ENCODE results near the gene PRDM4. TPM values are rescaled to one million over a fixed set of nuclear protein-coding genes. Genes with fewer than 3 reads are reported as not detected.
A peak's percentile ranks its signal among the peaks of the same experiment; 100 is the strongest.

PRDM4 gene
- total and polyA plus RNA-seq, 2 donors from 2014 or later, result 18.4 to 37.2 TPM

GRCh38 chr12:107760207-107760808, 629 bp downstream of the PRDM4 start:
- no peak for FAIRE-seq
- Histone ChIP-seq H3K27ac (ENCODE audit: low read depth in 2 of 2, low read length in 2 of 2) (peak overlapping the region; percentile 69 to 84), H3K9me3 (ENCODE audit: control insufficient read depth in 2 of 3, insufficient read depth in 1 of 3, low read length in 3 of 3) (no peaks in the 10 kb centered on the region), H3K4me1 (ENCODE audit: control insufficient read depth in 2 of 3, insufficient read depth in 2 of 3, low read depth in 1 of 3, low read length in 3 of 3) (peaks cover 3 to 15% (median 14%) of the 10 kb centered on the region in 3 donors), H3K36me3 (ENCODE audit: control insufficient read depth in 2 of 3, insufficient read depth in 3 of 3, low read length in 3 of 3) (peaks cover 0 to 17% (median 6%) of the 10 kb centered on the region in 3 donors), H3K9ac (ENCODE audit: low read length in 3 of 3) (peak overlapping the region; percentile 72 to 92 (median 88)), H3K4me3 (ENCODE audit: low read length in 3 of 3) (peak overlapping the region; percentile 78 to 92 (median 88)), H3K27me3 (ENCODE audit: control insufficient read depth, insufficient read depth, low read length) (no peaks in the 10 kb centered on the region)
- intact Hi-C loops (cut with DNase I), result no loop called here
- TF ChIP-seq CTCF (IDR thresholded peaks at IDR 0.05; ENCODE audit: borderline replicate concordance, extremely low read depth, insufficient read depth), result no peak
- DNase-seq, result peak; percentile 45 to 78 (median 66)

- H3K4me3 ChIP-seq (ENCODE audit: low read length in 3 of 3), result peak overlapping the region; percentile 78 to 92 (median 88)
These were observed 1.5 kb downstream of the PRDM4 start for GRCh38 chr12:107759410-107759809.

GRCh38 chr12:107749083-107749482, 11.9 kb downstream of the PRDM4 start:
- DNase-seq (no peak), FAIRE-seq (no peak)
- no peaks in the 10 kb centered on the region for H3K27me3 ChIP-seq (ENCODE audit: control insufficient read depth, insufficient read depth, low read length)
- H3K36me3 ChIP-seq (ENCODE audit: control insufficient read depth in 2 of 3, insufficient read depth in 3 of 3, low read length in 3 of 3), result peaks cover 17 to 60% (median 21%) of the 10 kb centered on the region in 3 donors
- intact Hi-C loops (cut with DNase I), result no loop called here
- TF ChIP-seq CTCF (IDR thresholded peaks at IDR 0.05; ENCODE audit: borderline replicate concordance, extremely low read depth, insufficient read depth), result no peak
- no peak overlapping the region for H3K27ac ChIP-seq (ENCODE audit: low read depth in 2 of 2, low read length in 2 of 2)
- no peaks in the 10 kb centered on the region for H3K9me3 ChIP-seq (ENCODE audit: control insufficient read depth in 2 of 3, insufficient read depth in 1 of 3, low read length in 3 of 3)
- peaks cover 0 to 2% (median 0%) of the 10 kb centered on the region in 3 donors for H3K4me1 ChIP-seq (ENCODE audit: control insufficient read depth in 2 of 3, insufficient read depth in 2 of 3, low read depth in 1 of 3, low read length in 3 of 3)
- no peak overlapping the region for H3K4me3 ChIP-seq (ENCODE audit: low read length in 3 of 3)
- no peak overlapping the region for H3K9ac ChIP-seq (ENCODE audit: low read length in 3 of 3)

More at GRCh38 chr12:107759410-107759809, 1.5 kb downstream of the PRDM4 start:
- FAIRE-seq (peak; percentile 15), DNase-seq (peak in 4 of 5 donors; percentile 44 to 89 (median 68))
- no peaks in the 10 kb centered on the region for H3K9me3 ChIP-seq (ENCODE audit: control insufficient read depth in 2 of 3, insufficient read depth in 1 of 3, low read length in 3 of 3)
- intact Hi-C loops (cut with DNase I), result no loop called here
- peak overlapping the region; percentile 16 to 88 (median 72) for H3K9ac ChIP-seq (ENCODE audit: low read length in 3 of 3)
- H3K4me1 ChIP-seq (ENCODE audit: control insufficient read depth in 2 of 3, insufficient read depth in 2 of 3, low read depth in 1 of 3, low read length in 3 of 3), result peaks cover 3 to 15% (median 14%) of the 10 kb centered on the region in 3 donors
- H3K36me3 ChIP-seq (ENCODE audit: control insufficient read depth in 2 of 3, insufficient read depth in 3 of 3, low read length in 3 of 3), result peaks cover 2 to 23% (median 9%) of the 10 kb centered on the region in 3 donors
- H3K27ac ChIP-seq (ENCODE audit: low read depth in 2 of 2, low read length in 2 of 2), result peak overlapping the region; percentile 69 to 84
- TF ChIP-seq CTCF (IDR thresholded peaks at IDR 0.05; ENCODE audit: borderline replicate concordance, extremely low read depth, insufficient read depth), result no peak
- no peaks in the 10 kb centered on the region for H3K27me3 ChIP-seq (ENCODE audit: control insufficient read depth, insufficient read depth, low read length)
